Measurements from ENCODE around the gene CST5. TPM values are rescaled to one million over a fixed set of nuclear protein-coding genes. Genes with fewer than 3 reads are reported as not detected.

Gene CST5, protein sequence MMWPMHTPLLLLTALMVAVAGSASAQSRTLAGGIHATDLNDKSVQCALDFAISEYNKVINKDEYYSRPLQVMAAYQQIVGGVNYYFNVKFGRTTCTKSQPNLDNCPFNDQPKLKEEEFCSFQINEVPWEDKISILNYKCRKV
- polyA plus RNA-seq = under 1 TPM in 1 of 2 donors, not detected in 1; 0.16 TPM

DNA sequence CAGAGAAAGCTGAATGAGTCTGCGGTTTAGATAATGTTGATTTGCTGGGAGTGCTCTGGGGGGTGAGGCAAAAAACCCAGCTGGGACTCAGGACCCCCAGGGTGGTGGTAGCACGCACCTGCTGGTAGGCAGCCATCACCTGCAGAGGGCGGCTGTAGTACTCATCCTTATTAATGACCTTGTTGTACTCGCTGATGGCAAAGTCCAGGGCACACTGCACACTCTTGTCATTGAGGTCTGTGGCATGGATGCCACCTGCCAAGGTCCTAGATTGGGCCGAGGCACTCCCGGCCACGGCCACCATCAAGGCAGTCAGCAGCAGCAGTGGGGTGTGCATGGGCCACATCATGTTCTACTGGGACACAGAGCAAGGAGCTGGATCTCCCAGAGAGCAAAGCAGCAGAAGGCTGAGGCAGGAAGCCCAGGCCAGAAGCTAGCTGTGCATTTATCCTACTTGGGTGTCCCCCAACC, at the start of gene CST5:
CST5 (minus strand) TSS at position 421 of the 471 bp plus-strand sequence; CDS start at position 349, 72 bp downstream.
- WGBS, 2 donors = 80 to 90% methylated on average over 7 of the region's 7 CpGs

DNA sequence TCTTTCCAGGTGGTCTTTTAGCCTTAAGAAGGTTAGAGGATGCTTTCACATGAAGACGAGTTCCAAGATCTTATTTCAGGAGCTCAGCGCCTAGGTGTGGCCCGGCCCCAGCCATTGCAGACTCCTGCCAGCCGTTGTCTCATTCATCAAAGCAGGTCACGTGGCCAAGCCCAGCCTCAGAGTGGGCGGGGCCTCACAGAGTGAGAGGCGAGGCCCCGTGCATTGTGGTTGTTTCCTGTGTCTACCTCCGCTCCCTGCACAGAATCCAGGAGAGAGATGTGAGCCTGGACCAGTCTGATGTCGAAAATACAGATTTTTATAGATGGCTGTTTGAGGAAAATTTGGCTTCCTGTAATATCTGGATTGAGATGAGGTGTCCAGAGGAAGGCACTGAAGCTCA, 49.2 kb upstream of the CST5 start:
- Histone ChIP-seq H3K4me3 (ENCODE audit: low read depth in 1 of 2, low read length in 2 of 2) (no peak overlapping the region), H3K27ac (ENCODE audit: low read depth in 2 of 2, low read length in 1 of 2) (no peak overlapping the region), H3K4me1 (ENCODE audit: control insufficient read depth in 2 of 2, insufficient read depth in 2 of 2, low read length in 1 of 2) (no peaks in the 10 kb centered on the region), H3K27me3 (ENCODE audit: control insufficient read depth in 1 of 2, insufficient read depth in 2 of 2, low read length in 2 of 2) (no peaks in the 10 kb centered on the region), H3K36me3 (ENCODE audit: control insufficient read depth in 2 of 2, insufficient read depth in 2 of 2, low read length in 1 of 2) (no peaks in the 10 kb centered on the region), H3K9me3 (ENCODE audit: control insufficient read depth in 2 of 2, insufficient read depth in 1 of 2, low read depth in 1 of 2, low read length in 1 of 2) (peaks cover 0 to 5% of the 10 kb centered on the region in 2 donors)
- WGBS, 2 donors = 52 to 60% methylated on average over 10 of the region's 10 CpGs

More for the DNA sequence above, at the start of gene CST5:
- Histone ChIP-seq H3K27me3 (ENCODE audit: control insufficient read depth in 1 of 2, insufficient read depth in 2 of 2, low read length in 2 of 2) (no peaks in the 10 kb centered on the region), H3K27ac (ENCODE audit: low read depth in 2 of 2, low read length in 1 of 2) (peak within 1 kb of the TSS in 1 of 2 donors; percentile 3), H3K36me3 (ENCODE audit: control insufficient read depth in 2 of 2, insufficient read depth in 2 of 2, low read length in 1 of 2) (no peaks in the 10 kb centered on the region), H3K4me3 (ENCODE audit: low read depth in 1 of 2, low read length in 2 of 2) (no peak within 1 kb of the TSS), H3K9me3 (ENCODE audit: control insufficient read depth in 2 of 2, insufficient read depth in 1 of 2, low read depth in 1 of 2, low read length in 1 of 2) (no peaks in the 10 kb centered on the region), H3K4me1 (ENCODE audit: control insufficient read depth in 2 of 2, insufficient read depth in 2 of 2, low read length in 1 of 2) (peaks cover 0 to 2% of the 10 kb centered on the region in 2 donors)

DNA sequence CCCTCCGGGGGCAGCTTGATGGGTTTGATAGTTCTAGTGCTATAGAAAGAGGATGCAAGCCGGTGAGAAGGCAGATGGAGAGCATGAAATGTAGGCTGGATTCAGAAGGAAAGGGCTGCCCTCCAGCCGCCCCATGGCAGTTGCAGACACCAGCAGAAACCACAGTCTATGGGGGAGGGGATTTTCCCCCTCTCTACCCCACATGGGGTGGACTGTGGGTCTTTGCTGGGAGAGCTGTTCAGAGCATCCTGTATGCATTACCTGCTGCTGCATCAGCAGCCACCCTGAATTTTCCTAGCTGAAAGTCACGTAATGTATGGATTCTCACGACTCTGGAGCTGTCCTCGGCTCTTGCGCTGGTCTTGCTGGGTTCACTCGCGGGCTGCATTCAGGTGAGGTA, 48.8 kb upstream of the CST5 start:
- Histone ChIP-seq H3K9me3 (ENCODE audit: control insufficient read depth in 2 of 2, insufficient read depth in 1 of 2, low read depth in 1 of 2, low read length in 1 of 2) (peaks cover 0 to 5% of the 10 kb centered on the region in 2 donors), H3K4me1 (ENCODE audit: control insufficient read depth in 2 of 2, insufficient read depth in 2 of 2, low read length in 1 of 2) (no peaks in the 10 kb centered on the region), H3K4me3 (ENCODE audit: low read depth in 1 of 2, low read length in 2 of 2) (no peak overlapping the region), H3K27me3 (ENCODE audit: control insufficient read depth in 1 of 2, insufficient read depth in 2 of 2, low read length in 2 of 2) (no peaks in the 10 kb centered on the region), H3K27ac (ENCODE audit: low read depth in 2 of 2, low read length in 1 of 2) (no peak overlapping the region), H3K36me3 (ENCODE audit: control insufficient read depth in 2 of 2, insufficient read depth in 2 of 2, low read length in 1 of 2) (no peaks in the 10 kb centered on the region)
- WGBS, 2 donors = 91 to 92% methylated on average over 9 of the region's 9 CpGs

DNA sequence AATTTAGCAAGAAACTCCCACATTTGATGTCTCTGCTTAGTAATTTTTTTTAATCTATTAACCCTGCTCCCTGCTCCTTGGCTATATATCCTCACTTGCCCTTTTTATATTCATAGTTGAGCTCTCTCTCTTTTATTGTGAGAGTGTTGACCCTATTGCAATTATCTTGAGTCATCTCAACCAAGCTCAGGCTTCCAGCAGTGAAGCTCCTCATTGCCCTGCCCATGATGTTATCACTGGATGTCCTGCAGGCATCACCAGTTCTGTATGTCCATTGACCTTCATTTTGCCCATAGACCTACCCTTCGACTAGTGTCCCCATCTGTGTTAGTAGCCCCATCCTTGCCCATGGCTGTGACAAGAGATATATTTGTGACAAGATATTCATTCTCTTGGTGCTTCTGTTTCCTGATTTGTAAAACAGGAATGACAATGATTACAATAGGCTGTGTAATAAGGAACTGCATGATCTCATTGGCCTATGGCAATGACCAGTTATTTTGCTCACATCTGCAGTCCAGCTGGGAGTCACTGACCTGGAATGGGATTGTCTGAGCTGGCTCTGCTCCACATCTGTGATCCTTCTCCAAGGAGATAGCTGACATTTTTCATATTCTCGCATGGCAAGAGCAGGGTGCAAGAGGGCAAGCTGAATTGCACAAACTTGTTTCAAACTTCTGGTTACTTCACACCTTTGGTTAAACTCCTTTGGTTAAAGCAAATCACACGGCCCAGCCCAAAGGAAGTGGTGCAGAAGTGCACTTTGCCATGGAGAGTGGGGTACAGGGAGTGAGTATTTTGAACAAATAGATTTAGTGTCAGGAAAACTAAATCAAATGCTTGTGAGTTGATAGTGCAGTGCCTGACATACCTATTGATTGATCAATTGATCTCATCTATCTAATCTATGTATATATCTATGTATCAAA, 47.7 kb upstream of the CST5 start:
- 44 to 49% methylated on average over 3 of the region's 3 CpGs for WGBS, 2 donors
- no peaks in the 10 kb centered on the region for H3K27me3 ChIP-seq (ENCODE audit: control insufficient read depth in 1 of 2, insufficient read depth in 2 of 2, low read length in 2 of 2)
- H3K4me1 ChIP-seq (ENCODE audit: control insufficient read depth in 2 of 2, insufficient read depth in 2 of 2, low read length in 1 of 2) = no peaks in the 10 kb centered on the region
- H3K9me3 ChIP-seq (ENCODE audit: control insufficient read depth in 2 of 2, insufficient read depth in 1 of 2, low read depth in 1 of 2, low read length in 1 of 2) = peaks cover 0 to 5% of the 10 kb centered on the region in 2 donors
- H3K36me3 ChIP-seq (ENCODE audit: control insufficient read depth in 2 of 2, insufficient read depth in 2 of 2, low read length in 1 of 2) = no peaks in the 10 kb centered on the region
- H3K4me3 ChIP-seq (ENCODE audit: low read depth in 1 of 2, low read length in 2 of 2) = no peak overlapping the region
- H3K27ac ChIP-seq (ENCODE audit: low read depth in 2 of 2, low read length in 1 of 2) = no peak overlapping the region

DNA sequence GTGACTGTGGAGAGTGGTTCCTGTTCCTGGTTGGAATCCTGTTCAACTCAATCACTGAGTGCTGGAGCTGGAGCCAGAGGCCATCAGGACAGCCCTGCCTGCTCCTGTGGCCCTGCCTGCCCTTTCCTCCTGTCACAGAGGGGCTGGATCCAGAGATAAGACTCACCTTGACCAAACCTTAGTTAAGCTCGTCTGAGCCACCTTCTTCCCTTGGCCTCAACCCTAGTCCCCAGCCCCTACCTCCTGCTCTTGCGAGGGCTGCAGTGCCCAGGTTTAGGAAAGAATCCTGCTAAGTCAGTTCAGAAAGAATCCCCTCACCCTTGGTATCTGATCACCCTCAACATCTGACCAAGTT, 47.0 kb upstream of the CST5 start:
- Histone ChIP-seq H3K36me3 (ENCODE audit: control insufficient read depth in 2 of 2, insufficient read depth in 2 of 2, low read length in 1 of 2) (no peaks in the 10 kb centered on the region), H3K9me3 (ENCODE audit: control insufficient read depth in 2 of 2, insufficient read depth in 1 of 2, low read depth in 1 of 2, low read length in 1 of 2) (peaks cover 0 to 5% of the 10 kb centered on the region in 2 donors), H3K27me3 (ENCODE audit: control insufficient read depth in 1 of 2, insufficient read depth in 2 of 2, low read length in 2 of 2) (no peaks in the 10 kb centered on the region), H3K27ac (ENCODE audit: low read depth in 2 of 2, low read length in 1 of 2) (no peak overlapping the region), H3K4me3 (ENCODE audit: low read depth in 1 of 2, low read length in 2 of 2) (no peak overlapping the region), H3K4me1 (ENCODE audit: control insufficient read depth in 2 of 2, insufficient read depth in 2 of 2, low read length in 1 of 2) (peaks cover 0 to under 1% of the 10 kb centered on the region in 2 donors)
- WGBS, 2 donors = 73 to 88% methylated on average over 2 of the region's 2 CpGs

DNA sequence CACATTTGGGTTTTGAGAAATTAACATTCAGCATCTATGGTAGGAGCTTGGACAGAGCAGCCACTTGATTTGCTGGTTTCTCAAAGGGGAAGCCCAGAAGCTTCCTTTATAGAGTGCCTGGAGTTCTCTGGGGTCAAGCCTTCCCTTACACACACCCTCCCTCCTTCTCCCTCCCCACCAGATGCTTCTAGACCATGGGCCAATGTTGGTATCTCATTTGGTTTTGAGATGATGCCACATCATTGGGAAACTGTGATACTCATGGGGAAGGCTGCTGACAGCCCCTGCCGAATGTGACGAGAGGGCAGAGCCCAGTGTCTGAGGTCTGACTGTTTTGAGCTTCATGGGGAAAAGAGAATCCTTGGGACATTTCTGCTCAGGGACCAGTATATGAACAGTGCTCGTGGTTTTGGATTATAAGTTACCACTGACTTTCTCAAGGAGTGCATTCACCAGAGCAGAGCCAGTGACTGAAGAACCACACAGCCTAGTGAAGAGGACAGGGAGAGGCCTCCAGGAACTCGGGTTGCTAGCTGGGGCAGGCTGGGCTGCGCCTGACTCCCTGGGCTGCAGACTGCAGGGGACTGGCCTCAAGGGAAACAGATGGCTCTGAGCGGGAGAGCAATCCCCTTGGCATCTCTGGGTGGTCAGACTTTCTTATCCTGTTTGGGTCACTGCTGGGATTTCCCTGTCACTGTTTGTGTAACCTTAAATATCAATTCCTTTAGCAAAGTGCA, 46.4 kb upstream of the CST5 start:
- peaks cover 3 to 6% of the 10 kb centered on the region in 2 donors for H3K4me1 ChIP-seq (ENCODE audit: control insufficient read depth in 2 of 2, insufficient read depth in 2 of 2, low read length in 1 of 2)
- H3K27me3 ChIP-seq (ENCODE audit: control insufficient read depth in 1 of 2, insufficient read depth in 2 of 2, low read length in 2 of 2) = no peaks in the 10 kb centered on the region
- no peaks in the 10 kb centered on the region for H3K36me3 ChIP-seq (ENCODE audit: control insufficient read depth in 2 of 2, insufficient read depth in 2 of 2, low read length in 1 of 2)
- no peak overlapping the region for H3K4me3 ChIP-seq (ENCODE audit: low read depth in 1 of 2, low read length in 2 of 2)
- WGBS, 2 donors = 75 to 79% methylated on average over 6 of the region's 6 CpGs
- H3K9me3 ChIP-seq (ENCODE audit: control insufficient read depth in 2 of 2, insufficient read depth in 1 of 2, low read depth in 1 of 2, low read length in 1 of 2) = peaks cover 0 to 5% of the 10 kb centered on the region in 2 donors
- no peak overlapping the region for H3K27ac ChIP-seq (ENCODE audit: low read depth in 2 of 2, low read length in 1 of 2)

DNA sequence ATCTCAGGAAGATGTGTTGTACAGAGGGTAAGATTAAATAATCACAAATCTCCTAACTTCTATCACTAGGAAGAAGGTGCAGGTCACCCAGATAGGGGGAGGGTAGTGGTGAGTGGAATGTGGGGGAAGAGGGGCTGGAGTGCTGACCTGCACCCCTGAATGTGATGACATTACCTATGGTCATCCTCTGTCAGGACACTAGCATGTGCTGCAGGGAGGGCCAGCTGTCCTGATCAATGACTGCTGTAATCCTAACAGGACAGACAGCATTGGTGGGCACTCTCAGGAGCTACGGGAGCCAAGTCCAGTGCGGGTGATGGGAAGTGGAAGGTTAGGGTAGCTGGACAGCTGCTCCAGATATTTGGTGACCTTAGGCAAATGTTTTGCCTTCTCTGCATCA, 45.2 kb upstream of the CST5 start:
- peaks cover 5 to 15% of the 10 kb centered on the region in 2 donors for H3K4me1 ChIP-seq (ENCODE audit: control insufficient read depth in 2 of 2, insufficient read depth in 2 of 2, low read length in 1 of 2)
- WGBS, 2 donors = 73 to 75% methylated on average over 2 of the region's 2 CpGs
- no peaks in the 10 kb centered on the region for H3K36me3 ChIP-seq (ENCODE audit: control insufficient read depth in 2 of 2, insufficient read depth in 2 of 2, low read length in 1 of 2)
- no peak overlapping the region for H3K4me3 ChIP-seq (ENCODE audit: low read depth in 1 of 2, low read length in 2 of 2)
- H3K27me3 ChIP-seq (ENCODE audit: control insufficient read depth in 1 of 2, insufficient read depth in 2 of 2, low read length in 2 of 2) = no peaks in the 10 kb centered on the region
- no peak overlapping the region for H3K27ac ChIP-seq (ENCODE audit: low read depth in 2 of 2, low read length in 1 of 2)
- peaks cover 0 to 5% of the 10 kb centered on the region in 2 donors for H3K9me3 ChIP-seq (ENCODE audit: control insufficient read depth in 2 of 2, insufficient read depth in 1 of 2, low read depth in 1 of 2, low read length in 1 of 2)

DNA sequence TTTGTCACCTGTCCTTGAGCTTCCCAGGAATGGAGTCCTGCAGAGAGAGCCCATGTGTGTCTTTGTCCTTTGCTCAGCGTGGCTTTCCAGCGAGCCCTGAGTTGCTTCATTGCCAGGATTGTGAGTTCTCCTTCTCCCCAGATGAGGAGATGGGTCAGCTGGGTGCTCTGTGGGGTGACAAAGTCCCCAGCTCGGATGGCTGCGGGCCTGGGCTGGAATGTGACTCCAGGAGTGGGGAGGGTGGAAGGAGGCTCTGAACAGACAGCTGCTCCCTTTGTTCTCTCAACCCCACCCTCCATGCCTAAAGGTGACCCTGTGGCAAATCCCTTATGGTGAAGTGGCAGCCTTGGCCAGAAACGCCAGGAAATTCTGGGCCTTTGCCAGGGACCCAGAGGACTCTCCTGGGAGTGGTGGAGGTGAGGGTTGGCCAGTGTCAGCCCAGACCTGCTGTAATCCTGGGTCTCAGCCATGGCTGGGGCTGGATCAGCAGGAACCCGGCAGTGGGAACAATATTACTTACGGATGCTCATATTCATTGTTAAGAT, 44.4 kb upstream of the CST5 start:
- 65 to 67% methylated on average over 7 of the region's 7 CpGs for WGBS, 2 donors
- Histone ChIP-seq H3K4me3 (ENCODE audit: low read depth in 1 of 2, low read length in 2 of 2) (no peak overlapping the region), H3K36me3 (ENCODE audit: control insufficient read depth in 2 of 2, insufficient read depth in 2 of 2, low read length in 1 of 2) (no peaks in the 10 kb centered on the region), H3K4me1 (ENCODE audit: control insufficient read depth in 2 of 2, insufficient read depth in 2 of 2, low read length in 1 of 2) (peaks cover 6 to 21% of the 10 kb centered on the region in 2 donors), H3K27me3 (ENCODE audit: control insufficient read depth in 1 of 2, insufficient read depth in 2 of 2, low read length in 2 of 2) (no peaks in the 10 kb centered on the region), H3K9me3 (ENCODE audit: control insufficient read depth in 2 of 2, insufficient read depth in 1 of 2, low read depth in 1 of 2, low read length in 1 of 2) (peaks cover 0 to 5% of the 10 kb centered on the region in 2 donors), H3K27ac (ENCODE audit: low read depth in 2 of 2, low read length in 1 of 2) (no peak overlapping the region)

DNA sequence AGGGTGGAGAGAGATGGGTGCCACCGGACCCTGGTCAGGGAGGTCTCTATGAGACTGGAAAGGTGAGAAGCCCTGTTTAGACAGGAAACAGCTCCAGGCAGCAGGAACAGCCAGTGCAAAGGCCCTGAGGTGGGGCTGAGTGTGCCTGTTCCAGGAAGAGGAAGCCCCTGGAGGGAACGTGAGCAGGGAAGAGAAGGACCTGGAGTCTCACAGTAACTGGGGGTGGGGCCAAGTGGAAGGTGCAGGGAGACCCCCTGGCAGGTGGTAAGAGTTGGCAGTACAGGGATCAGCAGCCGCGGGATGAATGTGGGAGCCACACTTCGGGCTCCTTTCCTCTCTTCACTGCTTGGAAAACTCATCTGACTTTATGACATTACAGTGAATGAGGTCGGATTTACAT, 43.8 kb upstream of the CST5 start:
- no peaks in the 10 kb centered on the region for H3K9me3 ChIP-seq (ENCODE audit: control insufficient read depth in 2 of 2, insufficient read depth in 1 of 2, low read depth in 1 of 2, low read length in 1 of 2)
- H3K27ac ChIP-seq (ENCODE audit: low read depth in 2 of 2, low read length in 1 of 2) = no peak overlapping the region
- peaks cover 8 to 21% of the 10 kb centered on the region in 2 donors for H3K4me1 ChIP-seq (ENCODE audit: control insufficient read depth in 2 of 2, insufficient read depth in 2 of 2, low read length in 1 of 2)
- H3K36me3 ChIP-seq (ENCODE audit: control insufficient read depth in 2 of 2, insufficient read depth in 2 of 2, low read length in 1 of 2) = no peaks in the 10 kb centered on the region
- no peak overlapping the region for H3K4me3 ChIP-seq (ENCODE audit: low read depth in 1 of 2, low read length in 2 of 2)
- H3K27me3 ChIP-seq (ENCODE audit: control insufficient read depth in 1 of 2, insufficient read depth in 2 of 2, low read length in 2 of 2) = no peaks in the 10 kb centered on the region
- WGBS, 2 donors = 79 to 87% methylated on average over 6 of the region's 6 CpGs
